ENCODE data around the gene OR13C8.
"Not testable (repeated sequence)": the region's sequence is repeated elsewhere in the genome, so short reads cannot be mapped to it uniquely, and the experiment has no call there.

OR13C8 gene

DNA sequence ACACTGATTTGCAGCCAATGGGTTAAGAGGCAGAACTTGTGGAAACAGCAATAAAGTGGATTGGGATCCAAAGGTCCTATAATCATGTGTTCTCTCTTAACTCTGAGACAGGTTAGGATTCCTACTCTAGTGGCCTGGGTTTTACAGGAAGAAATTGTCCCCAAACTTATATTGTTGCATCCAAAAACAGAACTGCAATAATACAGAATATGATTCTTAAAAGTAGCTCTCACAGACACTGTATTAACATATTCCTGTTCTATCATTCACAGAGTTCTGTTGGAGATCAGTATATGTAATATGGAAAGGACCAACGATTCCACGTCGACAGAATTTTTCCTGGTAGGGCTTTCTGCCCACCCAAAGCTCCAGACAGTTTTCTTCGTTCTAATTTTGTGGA lies at the start of gene OR13C8:
Gene OR13C8, plus strand, starts transcription at position 301 of the 400 bp plus-strand sequence. Its CDS starts 0 bp downstream, at position 301.
- Mint-ChIP-seq H3K27ac (no peak within 1 kb of the TSS), H3K4me3 (no peak within 1 kb of the TSS), H3K9me3 (ENCODE audit: low read depth) (peaks cover 12% of the 10 kb centered on the region), H3K27me3 (no peaks in the 10 kb centered on the region), H3K36me3 (no peaks in the 10 kb centered on the region), H3K4me1 (ENCODE audit: low read depth) (no peaks in the 10 kb centered on the region)

DNA sequence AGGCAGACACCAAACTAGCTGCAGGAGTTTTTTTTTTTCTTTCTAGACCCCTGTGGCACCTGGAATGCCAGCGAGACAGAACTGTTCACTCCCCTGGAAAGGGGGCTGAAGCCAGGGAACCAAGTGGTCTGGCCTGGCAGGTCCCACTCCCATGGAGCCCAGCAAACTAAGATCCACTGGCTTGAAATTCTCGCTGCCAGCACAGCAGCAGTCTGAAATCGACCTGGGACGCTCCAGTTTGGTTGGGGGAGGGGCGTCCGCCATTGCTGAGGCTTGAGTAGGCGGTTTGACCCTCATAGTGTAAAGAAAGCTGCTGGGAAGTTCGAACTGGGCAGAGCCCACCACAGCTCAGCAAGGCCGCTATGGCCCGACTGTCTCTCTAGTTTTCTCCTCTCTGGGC lies 48.7 kb upstream of the OR13C8 start:
- not testable (repeated sequence) for H3K4me1 Mint-ChIP-seq (ENCODE audit: low read depth); H3K9me3 Mint-ChIP-seq (ENCODE audit: low read depth)

DNA sequence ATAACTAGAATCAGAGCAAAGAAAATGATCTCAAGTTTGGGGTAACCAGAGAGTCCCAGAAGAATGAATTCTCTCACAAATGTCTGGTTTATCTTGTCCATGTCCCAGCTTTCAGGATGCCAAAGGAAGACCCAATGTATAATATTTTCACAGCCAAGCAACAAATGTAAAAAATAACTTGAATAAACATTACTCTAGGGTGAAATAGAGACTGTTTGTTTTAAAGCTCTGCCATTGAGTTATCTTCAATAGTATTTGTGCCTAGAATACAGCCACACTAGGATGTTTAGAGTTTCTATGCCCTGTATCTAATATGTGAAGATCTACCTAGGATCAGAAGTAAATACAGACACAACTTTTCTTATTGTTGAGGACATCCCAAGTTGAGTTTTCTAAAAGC lies 41.9 kb upstream of the OR13C8 start, which contains the start of gene OR13C4:
Gene OR13C4, minus strand, starts transcription at position 101 of the 400 bp plus-strand sequence. Its CDS starts 0 bp downstream, at position 101.
- Mint-ChIP-seq H3K27ac (no peak within 1 kb of the TSS), H3K9me3 (ENCODE audit: low read depth) (no peaks in the 10 kb centered on the region), H3K36me3 (no peaks in the 10 kb centered on the region), H3K27me3 (no peaks in the 10 kb centered on the region), H3K4me1 (ENCODE audit: low read depth) (no peaks in the 10 kb centered on the region), H3K4me3 (no peak within 1 kb of the TSS)

More for the DNA sequence above, 48.7 kb upstream of the OR13C8 start:
- H3K27me3 Mint-ChIP-seq, H3K36me3 Mint-ChIP-seq, H3K4me3 Mint-ChIP-seq, H3K27ac Mint-ChIP-seq: not testable (repeated sequence)

- Mint-ChIP-seq H3K27ac (no peak within 1 kb of the TSS), H3K4me1 (ENCODE audit: low read depth) (no peaks in the 10 kb centered on the region)
Measured at GRCh38 chr9:104536756-104537155, 32.2 kb upstream of the OR13C8 start, which contains the start of gene OR13C3. Gene OR13C3, minus strand, starts transcription at chr9:104536856. Its CDS starts 133 bp downstream, at chr9:104536723.

GRCh38 chr9:104539275-104539674 lies 29.7 kb upstream of the OR13C8 start:
- no peak overlapping the region for H3K4me3 Mint-ChIP-seq
- no peak overlapping the region for H3K27ac Mint-ChIP-seq
- no peaks in the 10 kb centered on the region for H3K27me3 Mint-ChIP-seq
- no peaks in the 10 kb centered on the region for H3K9me3 Mint-ChIP-seq (ENCODE audit: low read depth)
- no peaks in the 10 kb centered on the region for H3K4me1 Mint-ChIP-seq (ENCODE audit: low read depth)
- H3K36me3 Mint-ChIP-seq: no peaks in the 10 kb centered on the region

More at GRCh38 chr9:104536756-104537155, 32.2 kb upstream of the OR13C8 start, which contains the start of gene OR13C3:
- H3K36me3 Mint-ChIP-seq: no peaks in the 10 kb centered on the region
- H3K4me3 Mint-ChIP-seq: no peak within 1 kb of the TSS
- H3K27me3 Mint-ChIP-seq: no peaks in the 10 kb centered on the region
- no peaks in the 10 kb centered on the region for H3K9me3 Mint-ChIP-seq (ENCODE audit: low read depth)

DNA sequence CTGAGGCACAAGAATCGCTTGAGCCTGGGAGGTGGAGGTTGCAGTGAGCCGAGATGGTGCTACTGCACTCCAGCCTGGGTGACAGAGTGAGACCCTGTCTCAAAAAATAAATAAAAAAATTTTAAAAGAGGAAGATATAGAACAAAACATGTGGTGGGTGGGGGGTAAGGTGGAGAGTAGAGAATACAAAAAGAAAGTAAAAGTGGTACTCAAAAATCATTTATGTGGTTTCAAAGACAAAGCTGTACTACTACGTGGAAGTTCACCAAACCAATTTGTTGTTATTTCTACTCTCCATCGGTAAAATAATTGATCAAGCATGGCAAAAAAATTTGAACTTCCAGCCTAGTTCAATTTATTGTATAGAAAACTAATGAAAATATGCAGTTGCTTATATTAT lies 24.3 kb upstream of the OR13C8 start:
- no peaks in the 10 kb centered on the region for H3K9me3 Mint-ChIP-seq (ENCODE audit: low read depth)
- no peak overlapping the region for H3K27ac Mint-ChIP-seq
- H3K4me1 Mint-ChIP-seq (ENCODE audit: low read depth): no peaks in the 10 kb centered on the region
- H3K4me3 Mint-ChIP-seq: no peak overlapping the region
- no peaks in the 10 kb centered on the region for H3K27me3 Mint-ChIP-seq
- H3K36me3 Mint-ChIP-seq: no peaks in the 10 kb centered on the region

GRCh38 chr9:104553261-104553660 lies 15.7 kb upstream of the OR13C8 start:
- H3K4me3 Mint-ChIP-seq: no peak overlapping the region
- no peak overlapping the region for H3K27ac Mint-ChIP-seq
- H3K9me3 Mint-ChIP-seq (ENCODE audit: low read depth): peaks cover 10% of the 10 kb centered on the region
- no peaks in the 10 kb centered on the region for H3K36me3 Mint-ChIP-seq
- H3K4me1 Mint-ChIP-seq (ENCODE audit: low read depth): no peaks in the 10 kb centered on the region
- H3K27me3 Mint-ChIP-seq: no peaks in the 10 kb centered on the region

- peaks cover 11% of the 10 kb centered on the region for H3K9me3 Mint-ChIP-seq (ENCODE audit: low read depth)
- H3K4me1 Mint-ChIP-seq (ENCODE audit: low read depth): no peaks in the 10 kb centered on the region
- no peak overlapping the region for H3K27ac Mint-ChIP-seq
- no peak overlapping the region for H3K4me3 Mint-ChIP-seq
- H3K27me3 Mint-ChIP-seq: no peaks in the 10 kb centered on the region
- H3K36me3 Mint-ChIP-seq: no peaks in the 10 kb centered on the region
Measured at GRCh38 chr9:104555521-104555920, 13.4 kb upstream of the OR13C8 start.

GRCh38 chr9:104556830-104557634 lies 11.9 kb upstream of the OR13C8 start:
- H3K36me3 Mint-ChIP-seq: no peaks in the 10 kb centered on the region
- H3K4me3 Mint-ChIP-seq: no peak overlapping the region
- H3K27ac Mint-ChIP-seq: no peak overlapping the region
- H3K27me3 Mint-ChIP-seq: no peaks in the 10 kb centered on the region
- peaks cover 11% of the 10 kb centered on the region for H3K9me3 Mint-ChIP-seq (ENCODE audit: low read depth)
- H3K4me1 Mint-ChIP-seq (ENCODE audit: low read depth): no peaks in the 10 kb centered on the region

GRCh38 chr9:104564358-104564757 lies 4.6 kb upstream of the OR13C8 start:
- Mint-ChIP-seq H3K4me3 (no peak overlapping the region), H3K9me3 (ENCODE audit: low read depth) (no peaks in the 10 kb centered on the region), H3K27me3 (no peaks in the 10 kb centered on the region), H3K36me3 (no peaks in the 10 kb centered on the region), H3K27ac (no peak overlapping the region), H3K4me1 (ENCODE audit: low read depth) (no peaks in the 10 kb centered on the region)

GRCh38 chr9:104572612-104573011 lies 3.6 kb downstream of the OR13C8 start:
- no peak overlapping the region for H3K27ac Mint-ChIP-seq
- peaks cover 16% of the 10 kb centered on the region for H3K9me3 Mint-ChIP-seq (ENCODE audit: low read depth)
- no peak overlapping the region for H3K4me3 Mint-ChIP-seq
- no peaks in the 10 kb centered on the region for H3K27me3 Mint-ChIP-seq
- no peaks in the 10 kb centered on the region for H3K4me1 Mint-ChIP-seq (ENCODE audit: low read depth)
- H3K36me3 Mint-ChIP-seq: no peaks in the 10 kb centered on the region

GRCh38 chr9:104575456-104575855 lies 6.5 kb downstream of the OR13C8 start:
- Mint-ChIP-seq H3K27me3 (no peaks in the 10 kb centered on the region), H3K27ac (no peak overlapping the region), H3K4me3 (no peak overlapping the region), H3K36me3 (no peaks in the 10 kb centered on the region), H3K4me1 (ENCODE audit: low read depth) (no peaks in the 10 kb centered on the region), H3K9me3 (ENCODE audit: low read depth) (peaks cover 16% of the 10 kb centered on the region)

DNA sequence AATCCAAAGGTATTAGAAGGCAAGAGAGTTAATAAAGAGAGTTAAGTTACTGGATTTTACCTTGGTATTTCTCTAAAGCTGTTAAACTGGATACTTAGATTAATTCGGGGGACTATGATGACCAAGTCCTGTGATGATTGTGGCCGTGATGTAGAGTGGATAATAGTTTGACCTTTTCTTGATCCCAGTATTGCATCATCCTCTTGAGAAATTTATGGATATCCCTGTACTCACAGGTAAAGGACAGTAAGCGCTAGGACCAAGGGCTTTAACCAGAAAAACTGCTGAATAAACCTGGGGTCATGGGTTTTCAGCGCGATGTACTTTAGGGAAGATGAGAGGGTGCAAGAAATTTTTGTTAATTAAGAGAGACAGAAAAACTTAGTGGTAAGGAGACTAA lies 8.3 kb downstream of the OR13C8 start:
- Mint-ChIP-seq H3K27me3 (no peaks in the 10 kb centered on the region), H3K4me1 (ENCODE audit: low read depth) (no peaks in the 10 kb centered on the region), H3K36me3 (no peaks in the 10 kb centered on the region), H3K27ac (no peak overlapping the region), H3K4me3 (no peak overlapping the region), H3K9me3 (ENCODE audit: low read depth) (peaks cover 16% of the 10 kb centered on the region)

DNA sequence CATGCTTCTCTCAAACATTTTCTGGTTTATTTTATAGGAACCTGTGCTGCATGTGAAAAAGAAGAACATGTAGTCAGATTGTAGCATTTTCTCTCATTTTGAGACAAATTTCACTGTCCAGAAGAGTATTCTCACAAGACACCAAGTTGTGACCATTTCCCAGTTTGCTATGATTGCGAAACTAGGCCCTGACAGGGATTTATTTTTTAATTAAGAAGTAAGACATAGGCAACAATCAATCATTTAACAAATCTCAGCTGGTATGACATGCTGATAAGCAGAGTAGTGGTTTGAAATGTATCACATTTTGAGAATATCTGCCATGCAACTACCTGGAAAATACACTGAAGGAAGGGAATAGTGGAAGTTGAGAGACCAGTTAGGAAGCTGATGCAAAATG lies 11.6 kb downstream of the OR13C8 start:
- Mint-ChIP-seq H3K27me3 (no peaks in the 10 kb centered on the region), H3K36me3 (no peaks in the 10 kb centered on the region), H3K4me1 (ENCODE audit: low read depth) (no peaks in the 10 kb centered on the region), H3K4me3 (no peak overlapping the region), H3K9me3 (ENCODE audit: low read depth) (no peaks in the 10 kb centered on the region), H3K27ac (no peak overlapping the region)

DNA sequence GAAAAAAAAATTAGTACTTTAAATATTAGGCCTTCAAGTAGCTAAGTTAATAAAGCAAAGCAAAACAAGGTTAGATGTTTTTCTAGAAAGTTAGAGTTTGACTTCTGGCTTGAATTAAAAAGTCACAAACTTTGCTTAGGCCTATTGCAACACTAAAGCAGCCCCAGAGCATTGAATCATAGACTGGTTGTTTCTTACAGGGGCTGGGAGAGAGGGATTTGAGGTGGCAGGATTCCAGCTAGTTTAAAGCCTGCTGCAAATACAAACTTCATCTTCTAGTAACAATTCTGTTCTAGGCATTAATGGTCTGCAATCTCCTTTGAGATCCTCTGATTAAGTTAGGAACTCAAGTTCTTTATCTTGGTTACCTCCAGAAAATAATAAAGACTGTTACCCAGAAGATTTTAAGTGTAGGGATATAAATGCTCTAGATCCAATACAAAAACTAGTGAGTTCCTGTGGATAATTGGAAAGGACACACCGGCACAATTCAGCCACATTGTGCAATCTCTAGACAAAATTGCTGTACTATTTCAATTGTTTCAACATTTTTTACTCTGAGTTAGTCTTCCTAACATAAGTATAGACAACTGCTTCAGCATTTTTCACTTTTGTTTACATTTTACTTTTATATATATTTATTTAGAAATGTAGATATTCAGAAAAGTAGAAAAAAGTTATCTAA lies 17.7 kb downstream of the OR13C8 start:
- no peaks in the 10 kb centered on the region for H3K9me3 Mint-ChIP-seq (ENCODE audit: low read depth)
- peaks cover 2% of the 10 kb centered on the region for H3K27me3 Mint-ChIP-seq
- no peaks in the 10 kb centered on the region for H3K36me3 Mint-ChIP-seq
- no peak overlapping the region for H3K4me3 Mint-ChIP-seq
- no peak overlapping the region for H3K27ac Mint-ChIP-seq
- no peaks in the 10 kb centered on the region for H3K4me1 Mint-ChIP-seq (ENCODE audit: low read depth)
